Naive B cell (primary cell): ENCODE results near the gene RUBCN. TPM values are rescaled to one million over a fixed set of nuclear protein-coding genes. Genes with fewer than 3 reads are reported as not detected.
"Not testable (repeated sequence)": the region's sequence is repeated elsewhere in the genome, so short reads cannot be mapped to it uniquely, and the experiment has no call there.

ENCODE experiments used
- ATAC-seq, 2 donors: fragments of 150-1000 bp; cut with Tn5 transposase; 2 replicates each; pipeline ENCODE4 v1.10.0; 2021; ENCODE audit warnings: low read depth in 2 of 2, mild to moderate bottlenecking in 2 of 2, moderate library complexity in 2 of 2
- DNase-seq: peaks from one replicate; pipeline ENCODE4 v3.0.0; 2022
- H3K27ac Mint-ChIP-seq, 6 donors: one replicate each; pipeline ENCODE4 v1.8.0; 2020 to 2022; ENCODE audit warnings: mild to moderate bottlenecking in 6 of 6, mixed read lengths in 6 of 6, moderate library complexity in 5 of 6, inconsistent platforms in 2 of 6
- H3K27me3 Mint-ChIP-seq, 3 donors: one replicate each; pipeline ENCODE4 v1.8.0; 2021 to 2022; ENCODE audit warnings: mixed read lengths in 3 of 3, mild to moderate bottlenecking in 1 of 3
- H3K36me3 Mint-ChIP-seq, 2 donors: one replicate each; pipeline ENCODE4 v1.8.0; 2020 to 2022; ENCODE audit warnings: mixed read lengths in 2 of 2, inconsistent platforms in 1 of 2, mild to moderate bottlenecking in 1 of 2
- H3K4me1 Mint-ChIP-seq, 3 donors: one replicate each; pipeline ENCODE4 v1.8.0; 2020 to 2022; ENCODE audit warnings: mixed read lengths in 3 of 3, inconsistent platforms in 1 of 3, mild to moderate bottlenecking in 1 of 3, moderate library complexity in 1 of 3
- H3K4me3 Mint-ChIP-seq, 8 donors: one replicate each; pipeline ENCODE4 v1.8.0; 2020 to 2022; ENCODE audit warnings: mild to moderate bottlenecking in 8 of 8, mixed read lengths in 8 of 8, moderate library complexity in 8 of 8, inconsistent platforms in 2 of 8
- H3K9me3 Mint-ChIP-seq, 7 donors: one replicate each; pipeline ENCODE4 v1.8.0; 2020 to 2022; ENCODE audit warnings: mixed read lengths in 7 of 7, mild to moderate bottlenecking in 5 of 7, inconsistent platforms in 2 of 7, moderate library complexity in 1 of 7
- polyA plus RNA-seq, 6 donors: library from polyadenylated mRNA; unstranded; fragments of 300-500 nt; fragmentation: Illumina TruSeq; gene quantifications; one replicate each; pipeline ENCODE4 v1.2.3, GENCODE V29; 2021; ENCODE audit warnings: low read depth in 6 of 6

RUBCN gene
- polyA plus RNA-seq, 6 donors from 2014 or later, result 20.0 to 46.9 (median 24.8) TPM

GRCh38 chr3:197629286-197629685 lies 107.4 kb downstream of the RUBCN start:
- ATAC-seq, result not testable (repeated sequence)

GRCh38 chr3:197627772-197628523 lies 108.8 kb downstream of the RUBCN start:
- peak overlapping the region in 4 of 6 donors; percentile 54 to 78 (median 64) for H3K27ac Mint-ChIP-seq
- DNase-seq, result peak; percentile 90
- H3K9me3 Mint-ChIP-seq, result not testable (repeated sequence)

More at GRCh38 chr3:197629286-197629685, 107.4 kb downstream of the RUBCN start:
- DNase-seq, H3K36me3 Mint-ChIP-seq, H3K9me3 Mint-ChIP-seq, H3K27ac Mint-ChIP-seq, H3K27me3 Mint-ChIP-seq, H3K4me1 Mint-ChIP-seq: not testable (repeated sequence)
- H3K4me3 Mint-ChIP-seq, result peak overlapping the region in 1 of 8 donors; percentile 77

GRCh38 chr3:197627158-197627771 lies 109.4 kb downstream of the RUBCN start:
- H3K36me3 Mint-ChIP-seq, H3K9me3 Mint-ChIP-seq, H3K4me1 Mint-ChIP-seq, DNase-seq, H3K27me3 Mint-ChIP-seq: not testable (repeated sequence)
- peak; percentile 39 to 52 for ATAC-seq
- H3K27ac Mint-ChIP-seq, result peak overlapping the region in 1 of 6 donors; percentile 78
- H3K4me3 Mint-ChIP-seq, result peak overlapping the region; percentile 63 to 92 (median 80)

More at GRCh38 chr3:197627772-197628523, 108.8 kb downstream of the RUBCN start:
- H3K36me3 Mint-ChIP-seq, H3K27me3 Mint-ChIP-seq, H3K4me1 Mint-ChIP-seq: not testable (repeated sequence)
- ATAC-seq, result peak; percentile 78 to 85
- peak overlapping the region; percentile 63 to 92 (median 80) for H3K4me3 Mint-ChIP-seq

DNA sequence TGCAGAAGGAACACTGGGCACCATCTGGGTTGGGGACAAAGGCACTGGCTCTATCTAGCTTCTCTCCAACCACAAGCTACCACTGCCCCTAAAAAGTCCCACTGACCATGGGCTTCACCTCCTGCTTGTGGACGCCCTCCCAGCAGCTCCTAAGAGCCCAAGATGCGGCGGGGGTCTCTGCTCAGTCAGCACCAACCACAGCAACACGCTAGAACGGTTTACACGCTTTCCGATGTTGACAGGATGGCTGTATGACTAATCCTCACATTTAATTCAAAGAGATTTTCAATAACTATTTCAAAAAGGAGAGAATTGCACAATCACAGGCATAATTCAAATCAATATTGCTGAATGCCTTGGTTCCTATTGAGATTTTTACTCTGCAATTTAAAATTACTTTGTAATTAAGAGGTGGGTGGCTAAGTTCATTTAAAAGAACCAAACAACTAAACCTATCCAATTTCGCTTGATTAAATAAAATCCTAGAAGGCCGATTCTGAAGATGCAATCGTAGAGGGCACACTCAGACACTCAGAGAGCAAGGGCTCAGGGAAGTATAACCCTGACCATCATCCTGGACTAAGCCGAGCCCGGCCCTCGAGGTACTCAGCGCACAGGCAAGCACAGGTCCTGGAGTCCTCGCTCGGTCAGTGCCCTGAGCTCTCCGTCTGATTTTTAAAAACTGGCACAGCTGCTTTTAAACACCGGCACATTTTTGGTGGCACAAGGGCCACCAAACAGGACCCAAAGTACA lies 110.1 kb downstream of the RUBCN start:
- Mint-ChIP-seq H3K4me3 (peak overlapping the region in 6 of 8 donors; percentile 70 to 91 (median 78)), H3K27ac (peak overlapping the region in 1 of 6 donors; percentile 76)
- H3K9me3 Mint-ChIP-seq, H3K4me1 Mint-ChIP-seq, H3K27me3 Mint-ChIP-seq, ATAC-seq, DNase-seq, H3K36me3 Mint-ChIP-seq: not testable (repeated sequence)

DNA sequence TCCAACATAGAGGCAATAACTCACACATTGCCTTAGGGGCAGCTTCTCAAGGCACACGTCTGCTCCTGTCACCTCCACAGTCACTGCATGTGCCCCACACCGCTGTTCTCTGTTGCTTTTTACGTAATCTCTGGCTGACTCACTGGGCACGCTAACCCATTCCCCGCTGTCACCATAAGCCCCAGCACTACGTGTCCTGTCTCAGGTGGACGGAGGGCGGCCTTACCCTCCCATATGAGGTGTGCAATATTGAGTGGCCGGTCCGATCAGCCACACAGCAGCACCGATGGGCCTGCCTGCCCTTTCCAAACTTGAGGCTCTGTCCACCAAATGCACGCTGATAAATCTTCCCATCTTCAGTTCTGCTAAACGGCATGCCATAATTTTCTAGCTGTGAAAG lies 115.2 kb downstream of the RUBCN start:
- H3K36me3 Mint-ChIP-seq, result peaks cover 7 to 16% of the 10 kb centered on the region in 2 donors
- H3K27ac Mint-ChIP-seq, result peak overlapping the region in 2 of 6 donors; percentile 4 to 66

More for the DNA sequence above, 115.2 kb downstream of the RUBCN start:
- not testable (repeated sequence) for ATAC-seq, H3K4me1 Mint-ChIP-seq, H3K27me3 Mint-ChIP-seq, H3K9me3 Mint-ChIP-seq, DNase-seq
- peak overlapping the region in 1 of 8 donors; percentile 11 for H3K4me3 Mint-ChIP-seq

Other genes starting within 250 kb of the RUBCN start
- gene BDH1, start 180.9 kb downstream of the RUBCN start, polyA plus RNA-seq, result 10 to 100 TPM; 13.9 to 25.1 (median 20.3) TPM
- 10 to 100 TPM; 64.2 to 78.5 (median 68.8) TPM for gene FYTTD1, start 13.0 kb upstream of the RUBCN start, polyA plus RNA-seq
- gene LRCH3, start 54.4 kb upstream of the RUBCN start, polyA plus RNA-seq, result 10 to 100 TPM; 10.2 to 26.0 (median 13.9) TPM
- 1,000 to 10,000 TPM in 5 of 6 donors, 100 to 1,000 TPM in 1; 928 to 1,990 (median 1,827) TPM for gene RPL35A, start 213.3 kb upstream of the RUBCN start, polyA plus RNA-seq
- gene LMLN, start 223.3 kb upstream of the RUBCN start, polyA plus RNA-seq, result 1 to 10 TPM in 2 of 6 donors, under 1 TPM in 3, not detected in 1; 0.58 to 2.0 (median 0.97) TPM